ENCODE results near the gene ABCG1. TPM values are rescaled to one million over a fixed set of nuclear protein-coding genes. Genes with fewer than 3 reads are reported as not detected.

Gene ABCG1
- polyA plus RNA-seq, 2 of the 4 experiments (the other 2 are of a cell fraction), result 2.3 to 5.1 TPM

- H3K27ac ChIP-seq, result peak overlapping the region; percentile 82 to 91
- FAIRE-seq, result no peak
- no peak for DNase-seq (ENCODE audit: low read depth in 1 of 2, low spot score in 1 of 2)
- H3K4me1 ChIP-seq, result peaks cover 22% of the 10 kb centered on the region
- WGBS (ENCODE audit: missing lambda C conversion rate), result 70% methylated on average over 7 of the region's 8 CpGs
- peak overlapping the region; percentile 87 for H3K4me2 ChIP-seq
- CTCF ChIA-PET, result no interaction called here
- peaks cover 5% of the 10 kb centered on the region; the same call in 1 of the 3 replicates for H3K9me3 ChIP-seq
- H3K4me3 ChIP-seq, result no peak overlapping the region
- ATAC-seq, result no peak
- TF ChIP-seq HES2 (IDR thresholded peaks at IDR 0.05) (no peak), ATOH8 (CRISPR knock-in tag; IDR thresholded peaks at IDR 0.05; ENCODE audit: low read depth) (no peak), PHF8 (IDR thresholded peaks at IDR 0.05; ENCODE audit: borderline replicate concordance, low read depth) (no peak), NPAS2 (CRISPR knock-in tag; IDR thresholded peaks at IDR 0.05; ENCODE audit: borderline replicate concordance) (no peak), CHD2 (IDR thresholded peaks at IDR 0.05; ENCODE audit: low read length, partially characterized antibody) (no peak), HDAC2 (IDR thresholded peaks at IDR 0.05) (no peak)
- POLR2A ChIA-PET, result no interaction called here
Observed at GRCh38 chr21:42199868-42200463, 19.0 kb upstream of the ABCG1 start.

GRCh38 chr21:42200906-42201614 lies 17.9 kb upstream of the ABCG1 start:
- ATAC-seq, result no peak
- no peak overlapping the region for H3K4me2 ChIP-seq
- no peak overlapping the region for H3K4me3 ChIP-seq
- H3K27ac ChIP-seq, result peak overlapping the region; percentile 38 to 91; a peak in 4 of 6 replicates
- ChIA-PET CTCF (no interaction called here), POLR2A (no interaction called here)
- TF ChIP-seq SMC3 (IDR thresholded peaks at IDR 0.05) (no peak), USF2 (IDR thresholded peaks at IDR 0.05) (no peak), FOSL2 (IDR thresholded peaks at IDR 0.05) (no peak), FOSL2 (CRISPR knock-in tag; IDR thresholded peaks at IDR 0.05) (no peak), ZNF302 (CRISPR knock-in tag; IDR thresholded peaks at IDR 0.05) (no peak)
- WGBS (ENCODE audit: missing lambda C conversion rate), result 77% methylated on average over 13 of the region's 14 CpGs
- H3K4me1 ChIP-seq, result peaks cover 20% of the 10 kb centered on the region
- no peak for FAIRE-seq
- DNase-seq (ENCODE audit: low read depth in 1 of 2, low spot score in 1 of 2), result no peak
- peaks cover 5% of the 10 kb centered on the region; the same call in 1 of the 3 replicates for H3K9me3 ChIP-seq

- POLR2A ChIA-PET, result no interaction called here
- no peak overlapping the region for H3K4me2 ChIP-seq
- CTCF ChIA-PET, result no interaction called here
- H3K4me1 ChIP-seq, result peaks cover 20% of the 10 kb centered on the region
- 64% methylated on average over 10 of the region's 11 CpGs for WGBS (ENCODE audit: missing lambda C conversion rate)
- no peak for FAIRE-seq
- H3K9me3 ChIP-seq, result peaks cover 5% of the 10 kb centered on the region; the same call in 1 of the 3 replicates
- peak overlapping the region; percentile 38 to 45; a peak in 4 of 6 replicates for H3K27ac ChIP-seq
- no peak for ATAC-seq
- TF ChIP-seq POLR2AphosphoS2 (conservative IDR thresholded peaks at IDR 0.05; ENCODE audit: low read length) (no peak), PHF8 (IDR thresholded peaks at IDR 0.05; ENCODE audit: borderline replicate concordance, low read depth) (no peak), HOXB5 (CRISPR knock-in tag; IDR thresholded peaks at IDR 0.05) (no peak), RCOR1 (IDR thresholded peaks at IDR 0.05; ENCODE audit: low read depth, low read length) (no peak), HEYL (CRISPR knock-in tag; IDR thresholded peaks at IDR 0.05) (no peak), CHD4 (IDR thresholded peaks at IDR 0.05; ENCODE audit: borderline replicate concordance) (no peak), GATA3 (IDR thresholded peaks at IDR 0.05; ENCODE audit: borderline replicate concordance) (no peak), CBX2 (IDR thresholded peaks at IDR 0.05; ENCODE audit: borderline replicate concordance, low read depth) (no peak), BHLHE40 (IDR thresholded peaks at IDR 0.05; ENCODE audit: low read depth, low read length) (no peak), HMGXB4 (CRISPR knock-in tag; IDR thresholded peaks at IDR 0.05; ENCODE audit: borderline replicate concordance) (no peak), JUN (IDR thresholded peaks at IDR 0.05) (no peak), SMC3 (IDR thresholded peaks at IDR 0.05) (no peak), POLR2A (IDR thresholded peaks at IDR 0.05; ENCODE audit: low read length) (no peak), MAFK (IDR thresholded peaks at IDR 0.05; ENCODE audit: partially characterized antibody) (no peak), ZFP36 (IDR thresholded peaks at IDR 0.05; ENCODE audit: borderline replicate concordance, partially characterized antibody) (no peak), FOSL2 (IDR thresholded peaks at IDR 0.05) (no peak), FOSL2 (CRISPR knock-in tag; IDR thresholded peaks at IDR 0.05) (no peak), EP300 (IDR thresholded peaks at IDR 0.05) (no peak)
- H3K4me3 ChIP-seq, result no peak overlapping the region
- no peak for DNase-seq (ENCODE audit: low read depth in 1 of 2, low spot score in 1 of 2)
Observed at GRCh38 chr21:42201615-42202161, 17.3 kb upstream of the ABCG1 start.
